HCT116 (cell line): ENCODE results near the gene HERPUD2.

Experiments used
- CEBPB ChIP-seq: IDR thresholded peaks from 2 replicates; pipeline ENCODE4 v1.6.1; 2012; ENCODE audit warnings: low read depth
- ELF1 ChIP-seq: IDR thresholded peaks from 2 replicates; pipeline ENCODE4 v1.6.1; 2012; ENCODE audit warnings: low read depth, borderline replicate concordance
- EZH2 ChIP-seq: fragments of 200-600 bp; sonication (generic); IDR thresholded peaks from 2 replicates; pipeline ENCODE4 v1.6.1; 2017; ENCODE audit warnings: antibody characterized with exemption, mixed run types
- POLR2AphosphoS5 ChIP-seq: IDR thresholded peaks from 2 replicates; pipeline ENCODE4 v1.6.1; 2011; ENCODE audit warnings: mild to moderate bottlenecking, low read depth, low read length, moderate library complexity
- SP1 ChIP-seq: IDR thresholded peaks from 2 replicates; pipeline ENCODE4 v1.6.1; 2012; ENCODE audit warnings: low read depth
- SRF ChIP-seq: IDR thresholded peaks from 2 replicates; pipeline ENCODE4 v1.6.1; 2012; ENCODE audit warnings: low read depth
- TF ChIP-seq, protein P1 (sequence below), 3 experiments: fragments of 200-600 bp in 1 of 3; sonication (generic) in 1 of 3; IDR thresholded peaks in 2 of 3; conservative IDR thresholded peaks in 1 of 3; 2 replicates each; pipeline ENCODE4 v1.5.1; 2012 to 2017; ENCODE audit warnings: low read depth in 2 of 3, low read length in 2 of 3, antibody characterized with exemption in 1 of 3, borderline replicate concordance in 1 of 3, control low read depth in 1 of 3, mild to moderate bottlenecking in 1 of 3, mixed read lengths in 1 of 3, mixed run types in 1 of 3, moderate library complexity in 1 of 3; ENCODE audit not compliant: insufficient read depth in 1 of 3
- TF ChIP-seq, protein P2 (sequence below): IDR thresholded peaks from 2 replicates; pipeline ENCODE4 v1.6.1; 2012

DNA sequence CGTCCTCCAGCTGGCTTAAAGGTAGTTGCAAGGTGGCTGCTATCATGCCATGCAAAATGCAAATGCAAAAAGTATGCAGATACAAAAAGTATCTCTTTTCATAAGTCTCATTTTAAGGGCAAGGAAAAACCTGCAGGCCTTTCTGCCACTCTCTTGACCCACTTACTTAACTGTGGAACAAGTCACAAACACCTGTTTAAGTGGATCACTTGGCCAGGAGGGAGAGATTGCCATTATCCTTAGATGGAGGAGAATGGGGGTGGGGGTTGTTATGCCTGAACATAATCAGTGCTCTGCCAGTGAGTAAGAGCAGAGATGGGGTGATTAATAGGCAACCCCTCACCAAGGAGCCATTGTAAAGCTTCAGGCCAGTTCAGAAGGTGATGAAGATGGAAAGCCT, 25.1 kb upstream of the HERPUD2 start:
- TF ChIP-seq POLR2AphosphoS5 (no peak), CEBPB (no peak), ELF1 (no peak), SP1 (no peak), EZH2 (no peak), SRF (no peak)
- TF ChIP-seq, protein P1, sequence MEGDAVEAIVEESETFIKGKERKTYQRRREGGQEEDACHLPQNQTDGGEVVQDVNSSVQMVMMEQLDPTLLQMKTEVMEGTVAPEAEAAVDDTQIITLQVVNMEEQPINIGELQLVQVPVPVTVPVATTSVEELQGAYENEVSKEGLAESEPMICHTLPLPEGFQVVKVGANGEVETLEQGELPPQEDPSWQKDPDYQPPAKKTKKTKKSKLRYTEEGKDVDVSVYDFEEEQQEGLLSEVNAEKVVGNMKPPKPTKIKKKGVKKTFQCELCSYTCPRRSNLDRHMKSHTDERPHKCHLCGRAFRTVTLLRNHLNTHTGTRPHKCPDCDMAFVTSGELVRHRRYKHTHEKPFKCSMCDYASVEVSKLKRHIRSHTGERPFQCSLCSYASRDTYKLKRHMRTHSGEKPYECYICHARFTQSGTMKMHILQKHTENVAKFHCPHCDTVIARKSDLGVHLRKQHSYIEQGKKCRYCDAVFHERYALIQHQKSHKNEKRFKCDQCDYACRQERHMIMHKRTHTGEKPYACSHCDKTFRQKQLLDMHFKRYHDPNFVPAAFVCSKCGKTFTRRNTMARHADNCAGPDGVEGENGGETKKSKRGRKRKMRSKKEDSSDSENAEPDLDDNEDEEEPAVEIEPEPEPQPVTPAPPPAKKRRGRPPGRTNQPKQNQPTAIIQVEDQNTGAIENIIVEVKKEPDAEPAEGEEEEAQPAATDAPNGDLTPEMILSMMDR (IDR thresholded peaks at IDR 0.05 in 2 of 3, conservative IDR thresholded peaks at IDR 0.05 in 1 of 3; ENCODE audit: borderline replicate concordance in 1 of 3, insufficient read depth in 1 of 3, low read depth in 2 of 3, low read length in 2 of 3), result no peak
- TF ChIP-seq, protein P2, sequence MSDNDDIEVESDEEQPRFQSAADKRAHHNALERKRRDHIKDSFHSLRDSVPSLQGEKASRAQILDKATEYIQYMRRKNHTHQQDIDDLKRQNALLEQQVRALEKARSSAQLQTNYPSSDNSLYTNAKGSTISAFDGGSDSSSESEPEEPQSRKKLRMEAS, result no peak
